ENCODE results near the gene ALX4. TPM values are rescaled to one million over a fixed set of nuclear protein-coding genes. Genes with fewer than 3 reads are reported as not detected.

ALX4 gene
- total RNA-seq, 1 experiment from 2014 or later = not detected

GRCh38 chr11:44279483-44279882 is 30.5 kb downstream of the ALX4 start:
- Mint-ChIP-seq H3K4me1 (ENCODE audit: insufficient read depth, unreplicated experiment) (no peaks in the 10 kb centered on the region), H3K27ac (ENCODE audit: low read depth, unreplicated experiment) (no peak overlapping the region), H3K9me3 (ENCODE audit: unreplicated experiment) (no peaks in the 10 kb centered on the region), H3K36me3 (ENCODE audit: insufficient read depth, unreplicated experiment) (no peaks in the 10 kb centered on the region), H3K27me3 (ENCODE audit: insufficient read depth, unreplicated experiment) (peaks cover 30% of the 10 kb centered on the region), H3K4me3 (ENCODE audit: unreplicated experiment) (no peak overlapping the region)
- BruUV-seq (replicated peaks) = no TSS peak
- DNase-seq (ENCODE audit: unreplicated experiment) = no peak
- intact Hi-C loops (cut with micrococcal nuclease) = no loop called here
- CTCF ChIA-PET = interaction anchor here (1.1 kb wide), 1 partner anchor 115 kb away, joined by 3 read pairs; no protein-coding TSS in a partner anchor
- TF ChIP-seq, protein P1, sequence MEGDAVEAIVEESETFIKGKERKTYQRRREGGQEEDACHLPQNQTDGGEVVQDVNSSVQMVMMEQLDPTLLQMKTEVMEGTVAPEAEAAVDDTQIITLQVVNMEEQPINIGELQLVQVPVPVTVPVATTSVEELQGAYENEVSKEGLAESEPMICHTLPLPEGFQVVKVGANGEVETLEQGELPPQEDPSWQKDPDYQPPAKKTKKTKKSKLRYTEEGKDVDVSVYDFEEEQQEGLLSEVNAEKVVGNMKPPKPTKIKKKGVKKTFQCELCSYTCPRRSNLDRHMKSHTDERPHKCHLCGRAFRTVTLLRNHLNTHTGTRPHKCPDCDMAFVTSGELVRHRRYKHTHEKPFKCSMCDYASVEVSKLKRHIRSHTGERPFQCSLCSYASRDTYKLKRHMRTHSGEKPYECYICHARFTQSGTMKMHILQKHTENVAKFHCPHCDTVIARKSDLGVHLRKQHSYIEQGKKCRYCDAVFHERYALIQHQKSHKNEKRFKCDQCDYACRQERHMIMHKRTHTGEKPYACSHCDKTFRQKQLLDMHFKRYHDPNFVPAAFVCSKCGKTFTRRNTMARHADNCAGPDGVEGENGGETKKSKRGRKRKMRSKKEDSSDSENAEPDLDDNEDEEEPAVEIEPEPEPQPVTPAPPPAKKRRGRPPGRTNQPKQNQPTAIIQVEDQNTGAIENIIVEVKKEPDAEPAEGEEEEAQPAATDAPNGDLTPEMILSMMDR (IDR thresholded peaks at IDR 0.05; ENCODE audit: unreplicated experiment) = no peak
- POLR2A ChIA-PET = interaction anchor here (0.6 kb wide), 2 partner anchors 24 to 141 kb away, joined by 3 read pairs; no protein-coding TSS in a partner anchor

DNA sequence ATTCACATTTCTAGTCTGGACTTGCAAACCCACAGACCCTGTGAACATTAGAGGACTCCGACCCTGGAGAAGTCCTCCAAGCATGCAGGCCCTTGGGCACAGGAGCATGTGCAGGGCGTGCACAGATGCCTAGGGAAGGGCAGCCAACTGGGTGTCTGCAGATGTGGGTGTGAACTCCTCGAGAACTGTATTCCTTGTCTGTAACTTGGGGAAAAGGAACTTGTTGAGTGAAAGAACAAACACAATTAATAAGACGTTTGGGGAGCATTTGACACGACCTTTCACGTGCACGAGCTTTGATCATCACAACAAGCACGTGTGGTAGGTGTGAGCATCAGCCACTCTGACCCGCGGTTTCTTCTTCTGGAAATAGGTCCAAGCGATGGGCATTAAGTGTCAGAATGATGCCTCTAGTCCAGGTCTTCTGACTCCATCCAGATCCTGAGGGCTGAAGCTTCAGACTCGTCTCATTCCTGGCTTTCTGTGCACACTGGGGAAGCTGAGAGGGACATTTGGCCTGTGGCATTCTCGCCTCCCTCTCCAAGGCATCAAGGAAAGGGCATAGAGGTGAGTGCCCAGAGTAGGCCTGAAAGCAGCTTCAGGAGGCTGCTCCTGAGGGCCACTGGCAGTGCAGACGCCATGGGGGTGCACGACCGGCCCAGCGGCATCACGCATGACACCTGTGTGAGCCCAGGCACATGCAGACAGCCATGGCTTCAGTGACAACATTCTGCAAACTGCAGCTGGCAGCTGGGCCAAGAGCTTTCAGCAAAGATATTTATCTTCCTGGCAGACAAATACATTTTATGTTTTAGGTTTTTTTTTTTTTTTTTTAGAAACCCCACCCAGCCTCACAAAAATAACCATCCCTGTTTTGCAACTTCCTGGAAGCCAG is 32.5 kb downstream of the ALX4 start:
- ChIA-PET POLR2A (interaction anchor here (0.7 kb wide), 1 partner anchor 1191 kb away, joined by 3 read pairs; no protein-coding TSS in a partner anchor), CTCF (interaction anchor here (1.0 to 2.5 kb wide), 5 partner anchors 8 to 279 kb away, joined by 3 to 11 read pairs (median 8); no protein-coding TSS in a partner anchor)

DNA sequence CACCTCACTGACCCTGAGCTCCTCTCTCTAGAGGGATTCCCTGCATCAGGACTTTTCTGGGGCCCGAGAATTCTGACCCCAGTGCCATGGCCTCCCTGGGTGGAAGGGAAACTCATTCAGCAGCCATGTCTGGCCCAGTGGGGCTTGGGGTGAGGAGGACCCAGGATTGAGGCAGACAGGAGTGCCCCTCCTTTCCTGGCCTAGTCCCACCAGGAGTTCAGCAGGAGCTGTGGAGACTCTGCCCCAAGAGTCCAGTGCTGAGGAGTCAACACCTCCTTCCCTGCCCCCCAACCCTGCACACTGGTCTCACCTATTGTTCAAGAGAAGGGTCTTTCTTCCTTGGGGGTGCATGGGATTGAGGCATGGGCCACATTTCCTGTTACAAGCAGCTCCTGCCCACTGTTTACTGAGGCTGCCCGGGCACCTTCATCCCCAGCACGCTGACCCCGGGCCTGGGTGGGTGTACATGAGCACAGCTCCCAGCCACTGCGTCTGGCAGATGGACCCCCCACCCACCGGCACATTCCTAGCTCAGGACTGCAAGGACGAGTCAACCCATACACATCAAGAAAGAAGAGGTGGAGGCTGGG is 33.9 kb downstream of the ALX4 start:
- intact Hi-C loops (cut with micrococcal nuclease) = no loop called here
- H3K36me3 Mint-ChIP-seq (ENCODE audit: insufficient read depth, unreplicated experiment) = no peaks in the 10 kb centered on the region
- TF ChIP-seq, protein P1 (IDR thresholded peaks at IDR 0.05; ENCODE audit: unreplicated experiment) = no peak
- H3K27ac Mint-ChIP-seq (ENCODE audit: low read depth, unreplicated experiment) = no peak overlapping the region
- H3K27me3 Mint-ChIP-seq (ENCODE audit: insufficient read depth, unreplicated experiment) = peaks cover 17% of the 10 kb centered on the region
- H3K4me1 Mint-ChIP-seq (ENCODE audit: insufficient read depth, unreplicated experiment) = no peaks in the 10 kb centered on the region
- ChIA-PET CTCF (interaction anchor here (0.6 to 2.5 kb wide), 5 partner anchors 10 to 299 kb away, joined by 3 to 8 read pairs (median 3); no protein-coding TSS in a partner anchor), POLR2A (no interaction called here)
- no peaks in the 10 kb centered on the region for H3K9me3 Mint-ChIP-seq (ENCODE audit: unreplicated experiment)
- no TSS peak for BruUV-seq (replicated peaks)
- no peak overlapping the region for H3K4me3 Mint-ChIP-seq (ENCODE audit: unreplicated experiment)
- DNase-seq (ENCODE audit: unreplicated experiment) = no peak

More for the DNA sequence above, 32.5 kb downstream of the ALX4 start:
- no TSS peak for BruUV-seq (replicated peaks)
- no peak overlapping the region for H3K27ac Mint-ChIP-seq (ENCODE audit: low read depth, unreplicated experiment)
- no peaks in the 10 kb centered on the region for H3K36me3 Mint-ChIP-seq (ENCODE audit: insufficient read depth, unreplicated experiment)
- peaks cover 17% of the 10 kb centered on the region for H3K27me3 Mint-ChIP-seq (ENCODE audit: insufficient read depth, unreplicated experiment)
- no peaks in the 10 kb centered on the region for H3K9me3 Mint-ChIP-seq (ENCODE audit: unreplicated experiment)
- intact Hi-C loops (cut with micrococcal nuclease) = no loop called here
- no peak overlapping the region for H3K4me3 Mint-ChIP-seq (ENCODE audit: unreplicated experiment)
- TF ChIP-seq, protein P1 (IDR thresholded peaks at IDR 0.05; ENCODE audit: unreplicated experiment) = no peak
- DNase-seq (ENCODE audit: unreplicated experiment) = no peak
- H3K4me1 Mint-ChIP-seq (ENCODE audit: insufficient read depth, unreplicated experiment) = no peaks in the 10 kb centered on the region

GRCh38 chr11:44275241-44275640 is 34.7 kb downstream of the ALX4 start:
- TF ChIP-seq, protein P1 (IDR thresholded peaks at IDR 0.05; ENCODE audit: unreplicated experiment) = no peak
- Mint-ChIP-seq H3K4me3 (ENCODE audit: unreplicated experiment) (no peak overlapping the region), H3K27ac (ENCODE audit: low read depth, unreplicated experiment) (no peak overlapping the region), H3K27me3 (ENCODE audit: insufficient read depth, unreplicated experiment) (peaks cover 12% of the 10 kb centered on the region), H3K36me3 (ENCODE audit: insufficient read depth, unreplicated experiment) (no peaks in the 10 kb centered on the region), H3K4me1 (ENCODE audit: insufficient read depth, unreplicated experiment) (no peaks in the 10 kb centered on the region), H3K9me3 (ENCODE audit: unreplicated experiment) (no peaks in the 10 kb centered on the region)
- ChIA-PET POLR2A (no interaction called here), CTCF (interaction anchor here (0.6 to 2.5 kb wide), 6 partner anchors 10 to 567 kb away, joined by 3 to 8 read pairs (median 3); no protein-coding TSS in a partner anchor)
- DNase-seq (ENCODE audit: unreplicated experiment) = no peak
- intact Hi-C loops (cut with micrococcal nuclease) = no loop called here
- BruUV-seq (replicated peaks) = no TSS peak

Data from MCF 10A (cell line).